ENCODE measurements around the gene TLE4.

- TF ChIP-seq CTCF (IDR thresholded peaks at IDR 0.05) (no peak), POLR2AphosphoS5 (IDR thresholded peaks at IDR 0.05) (no peak)
These were observed 50.3 kb downstream of the TLE4 start for GRCh38 chr9:79621916-79622575.

All from prostate gland (tissue), 2 donors.